BLaER1 (cell line): ENCODE data around the gene MYB.

Source experiments
- H3K27ac ChIP-seq: shearing (Covaris generic); formaldehyde crosslinking; 2 replicates; pipeline ENCODE4 v1.8.1; 2022
- H3K27me3 ChIP-seq: shearing (Covaris generic); formaldehyde crosslinking; 2 replicates; pipeline ENCODE4 v1.8.1; 2022
- H3K36me3 ChIP-seq: shearing (Covaris generic); formaldehyde crosslinking; 2 replicates; pipeline ENCODE4 v1.8.1; 2022
- H3K4me1 ChIP-seq: shearing (Covaris generic); formaldehyde crosslinking; 2 replicates; pipeline ENCODE4 v1.8.1; 2022
- H3K4me2 ChIP-seq: shearing (Covaris generic); formaldehyde crosslinking; 2 replicates; pipeline ENCODE4 v1.8.1; 2022
- H3K4me3 ChIP-seq: shearing (Covaris generic); formaldehyde crosslinking; 2 replicates; pipeline ENCODE4 v1.8.1; 2022
- H3K9ac ChIP-seq: shearing (Covaris generic); formaldehyde crosslinking; 2 replicates; pipeline ENCODE4 v1.8.1; 2022
- H3K9me3 ChIP-seq: shearing (Covaris generic); formaldehyde crosslinking; 2 replicates; pipeline ENCODE4 v1.8.1; 2022
- H4K20me1 ChIP-seq: shearing (Covaris generic); formaldehyde crosslinking; 2 replicates; pipeline ENCODE4 v1.8.1; 2022
- Cebpa-rat ChIP-seq: shearing (Covaris generic); IDR thresholded peaks from 2 replicates; pipeline ENCODE4 v1.8.1; 2022

MYB gene

DNA sequence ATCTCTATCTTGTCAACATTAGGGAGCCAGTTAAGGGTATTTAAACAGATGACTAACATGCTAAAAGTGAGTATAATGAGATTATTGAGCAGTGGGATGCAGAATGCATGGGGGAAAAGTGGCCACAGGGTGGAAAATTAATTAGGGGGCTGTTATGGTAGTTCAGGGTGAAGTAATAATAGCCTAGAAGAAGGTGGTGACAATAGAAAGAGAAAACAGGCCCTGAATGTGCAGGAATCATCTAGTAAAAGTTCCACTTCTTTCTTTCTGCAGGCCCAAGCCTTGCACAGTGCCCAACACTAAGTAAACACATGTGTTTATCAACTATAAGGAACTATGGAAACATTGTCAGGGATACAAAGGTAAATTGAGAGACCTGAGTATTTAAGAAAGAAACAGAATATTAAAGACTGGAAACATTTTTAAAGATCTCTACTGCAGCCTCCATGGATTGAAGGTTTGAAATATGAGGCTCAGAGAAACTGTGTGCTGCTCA, 7.1 kb upstream of the MYB start:
- no peak overlapping the region for H3K27ac ChIP-seq
- no peak overlapping the region for H3K4me3 ChIP-seq
- H4K20me1 ChIP-seq: no peaks in the 10 kb centered on the region
- no peak overlapping the region for H3K4me2 ChIP-seq
- TF ChIP-seq Cebpa-rat: no peak
- H3K4me1 ChIP-seq: peaks cover 40% of the 10 kb centered on the region
- no peak overlapping the region for H3K9ac ChIP-seq
- no peaks in the 10 kb centered on the region for H3K36me3 ChIP-seq
- no peaks in the 10 kb centered on the region for H3K27me3 ChIP-seq
- H3K9me3 ChIP-seq: no peaks in the 10 kb centered on the region

- peaks cover 49% of the 10 kb centered on the region for H3K4me1 ChIP-seq
- H3K27me3 ChIP-seq: no peaks in the 10 kb centered on the region
- H3K4me2 ChIP-seq: peak overlapping the region; percentile 89
- H3K36me3 ChIP-seq: no peaks in the 10 kb centered on the region
- TF ChIP-seq Cebpa-rat: no peak
- H3K4me3 ChIP-seq: 0 out of 2 replicates have a peak overlapping the region, but pooled peaks have one; percentile 12
- no peaks in the 10 kb centered on the region for H4K20me1 ChIP-seq
- no peak overlapping the region for H3K27ac ChIP-seq
- H3K9ac ChIP-seq: no peak overlapping the region; the same call in 1 of the 2 replicates
- no peaks in the 10 kb centered on the region for H3K9me3 ChIP-seq
Measured at GRCh38 chr6:135176058-135176457, 5.0 kb upstream of the MYB start.

- no peaks in the 10 kb centered on the region for H3K36me3 ChIP-seq
- peak overlapping the region; percentile 27; the same call in 1 of the 2 replicates for H3K9ac ChIP-seq
- H3K4me1 ChIP-seq: peaks cover 49% of the 10 kb centered on the region
- H3K27me3 ChIP-seq: no peaks in the 10 kb centered on the region
- TF ChIP-seq Cebpa-rat: no peak
- peak overlapping the region; percentile 89 for H3K4me2 ChIP-seq
- H3K4me3 ChIP-seq: peak overlapping the region; percentile 12; the same call in 1 of the 2 replicates
- peak overlapping the region; percentile 86 for H3K27ac ChIP-seq
- H3K9me3 ChIP-seq: no peaks in the 10 kb centered on the region
- H4K20me1 ChIP-seq: no peaks in the 10 kb centered on the region
Measured at GRCh38 chr6:135176464-135176863, 4.6 kb upstream of the MYB start.

GRCh38 chr6:135179372-135179771, 1.7 kb upstream of the MYB start:
- H3K27me3 ChIP-seq: no peaks in the 10 kb centered on the region
- peak overlapping the region; percentile 99 for H3K9ac ChIP-seq
- H3K4me2 ChIP-seq: peak overlapping the region; percentile 89
- TF ChIP-seq Cebpa-rat: no peak
- H3K27ac ChIP-seq: peak overlapping the region; percentile 86
- H3K9me3 ChIP-seq: no peaks in the 10 kb centered on the region; the same call in 1 of the 2 replicates
- H3K36me3 ChIP-seq: peaks cover 28% of the 10 kb centered on the region
- peaks cover 23% of the 10 kb centered on the region for H4K20me1 ChIP-seq
- H3K4me1 ChIP-seq: peaks cover 49% of the 10 kb centered on the region
- H3K4me3 ChIP-seq: peak overlapping the region; percentile 99

DNA sequence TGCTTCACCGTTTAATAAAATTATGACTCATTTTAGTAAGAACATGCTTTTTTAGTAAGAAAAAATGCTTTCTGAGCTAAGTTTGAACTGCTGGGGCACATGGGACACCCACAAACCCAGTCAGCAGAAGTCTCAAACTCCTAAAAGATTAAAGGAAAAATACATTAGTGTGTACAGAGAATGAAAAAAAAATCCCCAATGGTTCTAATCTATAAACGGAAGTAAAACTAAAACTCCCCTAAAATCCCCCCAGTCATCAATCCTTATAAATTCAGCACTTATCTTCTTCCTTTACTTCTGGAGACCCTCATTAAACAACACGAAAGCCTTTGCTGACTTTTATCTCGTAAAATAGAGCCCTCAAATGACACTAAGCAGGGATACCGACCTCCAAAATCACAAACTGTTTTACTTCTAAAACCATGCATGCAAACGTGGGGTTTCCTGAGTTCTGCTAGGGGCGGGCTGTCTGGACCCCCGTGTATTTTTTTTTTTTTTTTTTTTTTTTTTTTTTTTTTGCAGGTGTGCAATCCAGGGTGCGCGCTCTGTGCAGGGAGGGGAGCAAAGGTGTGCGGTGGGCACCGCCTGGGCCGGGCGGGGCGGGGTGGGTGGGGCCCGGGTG, 1.1 kb upstream of the MYB start:
- no peaks in the 10 kb centered on the region for H3K27me3 ChIP-seq
- H3K9ac ChIP-seq: peak overlapping the region; percentile 99
- peaks cover 49% of the 10 kb centered on the region for H3K4me1 ChIP-seq
- H3K9me3 ChIP-seq: no peaks in the 10 kb centered on the region; the same call in 1 of the 2 replicates
- H3K4me3 ChIP-seq: peak overlapping the region; percentile 99
- peak overlapping the region; percentile 86 for H3K27ac ChIP-seq
- H3K4me2 ChIP-seq: peak overlapping the region; percentile 89
- TF ChIP-seq Cebpa-rat: no peak
- peaks cover 31% of the 10 kb centered on the region for H3K36me3 ChIP-seq
- H4K20me1 ChIP-seq: peaks cover 30% of the 10 kb centered on the region

DNA sequence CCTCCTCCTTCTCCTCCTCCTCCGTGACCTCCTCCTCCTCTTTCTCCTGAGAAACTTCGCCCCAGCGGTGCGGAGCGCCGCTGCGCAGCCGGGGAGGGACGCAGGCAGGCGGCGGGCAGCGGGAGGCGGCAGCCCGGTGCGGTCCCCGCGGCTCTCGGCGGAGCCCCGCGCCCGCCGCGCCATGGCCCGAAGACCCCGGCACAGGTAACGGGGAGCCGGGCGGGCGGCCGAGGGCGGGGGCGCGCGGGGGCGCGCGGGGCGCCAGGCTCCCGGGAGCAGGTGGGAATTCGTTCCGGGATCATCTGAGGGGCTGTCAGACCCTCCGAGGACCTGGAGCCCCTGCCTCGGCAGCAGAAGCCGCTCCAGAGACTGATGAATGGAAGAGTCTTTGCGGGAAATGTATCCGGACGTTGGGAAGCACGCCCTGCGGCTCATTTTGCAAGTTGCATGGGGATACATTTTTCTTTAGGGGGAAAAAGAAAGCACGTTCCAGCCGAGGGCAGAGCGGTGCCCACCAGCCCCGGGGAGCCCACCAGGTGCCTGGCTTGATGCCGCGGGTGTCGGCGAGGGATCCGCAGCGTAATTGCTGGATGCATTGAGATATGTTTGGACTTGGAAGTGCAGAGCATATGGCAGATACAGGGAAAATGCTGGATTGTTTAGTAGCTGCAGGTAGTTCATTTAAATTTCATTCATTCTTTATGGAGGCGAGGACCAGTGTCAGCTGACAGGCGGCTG, 394 bp downstream of the MYB start:
- no peaks in the 10 kb centered on the region; the same call in 1 of the 2 replicates for H3K9me3 ChIP-seq
- peak overlapping the region; percentile 99 for H3K27ac ChIP-seq
- peaks cover 45% of the 10 kb centered on the region for H3K36me3 ChIP-seq
- peaks cover 50% of the 10 kb centered on the region for H3K4me1 ChIP-seq
- H3K27me3 ChIP-seq: no peaks in the 10 kb centered on the region
- H3K4me3 ChIP-seq: peak overlapping the region; percentile 99
- peak overlapping the region; percentile 99 for H3K9ac ChIP-seq
- TF ChIP-seq Cebpa-rat: no peak
- H3K4me2 ChIP-seq: peak overlapping the region; percentile 92
- peaks cover 44% of the 10 kb centered on the region for H4K20me1 ChIP-seq

- peak overlapping the region; percentile 99 for H3K27ac ChIP-seq
Measured at GRCh38 chr6:135182071-135183001, 1.2 kb downstream of the MYB start.

GRCh38 chr6:135183002-135183531, 2.0 kb downstream of the MYB start:
- H3K27me3 ChIP-seq: no peaks in the 10 kb centered on the region
- H4K20me1 ChIP-seq: peaks cover 60% of the 10 kb centered on the region
- H3K9me3 ChIP-seq: no peaks in the 10 kb centered on the region; the same call in 1 of the 2 replicates
- peaks cover 50% of the 10 kb centered on the region for H3K4me1 ChIP-seq
- TF ChIP-seq Cebpa-rat: no peak
- peak overlapping the region; percentile 99 for H3K9ac ChIP-seq
- H3K36me3 ChIP-seq: peaks cover 59% of the 10 kb centered on the region
- H3K4me2 ChIP-seq: peak overlapping the region; percentile 92
- H3K4me3 ChIP-seq: peak overlapping the region; percentile 99
- H3K27ac ChIP-seq: peak overlapping the region; percentile 99

More at GRCh38 chr6:135182071-135183001, 1.2 kb downstream of the MYB start:
- Histone ChIP-seq H3K9ac (peak overlapping the region; percentile 99), H4K20me1 (peaks cover 53% of the 10 kb centered on the region), H3K4me2 (peak overlapping the region; percentile 92), H3K27me3 (no peaks in the 10 kb centered on the region), H3K9me3 (no peaks in the 10 kb centered on the region; the same call in 1 of the 2 replicates), H3K36me3 (peaks cover 53% of the 10 kb centered on the region), H3K4me1 (peaks cover 50% of the 10 kb centered on the region), H3K4me3 (peak overlapping the region; percentile 99)
- TF ChIP-seq Cebpa-rat: no peak
